Heart left ventricle (tissue), 16 donors: ENCODE measurements around the gene CNTNAP5. TPM values are rescaled to one million over a fixed set of nuclear protein-coding genes. Genes with fewer than 3 reads are reported as not detected.

ENCODE experiments used
- ATAC-seq, 4 donors: fragments of 200-7000 bp; cut with Tn5 transposase; one replicate each; pipeline ENCODE4 v1.9.1; 2020 to 2022; ENCODE audit warnings: moderate library complexity in 4 of 4, mild to moderate bottlenecking in 3 of 4, moderate number of reproducible peaks in 1 of 4
- DNase-seq, 5 donors: peaks; one replicate each; pipeline ENCODE4 v3.0.0-alpha.2; 2020
- H3K27ac ChIP-seq, 12 donors: fragments of 200-600 bp; sonication (generic) in 4 of 12; one replicate each; pipeline versions ENCODE4 v1.5.0 to v1.8.0; 2016 to 2022; ENCODE audit warnings: mild to moderate bottlenecking in 2 of 12
- H3K27me3 ChIP-seq, 9 donors: fragments of 200-600 bp; sonication (generic) in 2 of 9; one replicate each; pipeline versions ENCODE4 v1.5.1 to v1.8.0; 2016 to 2022; ENCODE audit warnings: mild to moderate bottlenecking in 3 of 9
- H3K36me3 ChIP-seq, 9 donors: fragments of 200-600 bp; sonication (generic) in 2 of 9; one replicate each; pipeline versions ENCODE4 v1.5.0 to v1.8.0; 2018 to 2022; ENCODE audit warnings: mild to moderate bottlenecking in 2 of 9
- H3K4me1 ChIP-seq, 12 donors: fragments of 200-600 bp; sonication (generic) in 4 of 12; one replicate each; pipeline versions ENCODE4 v1.5.0 to v1.8.0; 2016 to 2022; ENCODE audit warnings: mild to moderate bottlenecking in 3 of 12
- H3K4me3 ChIP-seq, 12 donors: fragments of 200-600 bp; sonication (generic) in 4 of 12; one replicate each; pipeline versions ENCODE4 v1.5.0 to v1.8.0; 2017 to 2022; ENCODE audit warnings: mild to moderate bottlenecking in 9 of 12, moderate library complexity in 4 of 12
- H3K9me3 ChIP-seq, 12 donors: fragments of 200-600 bp; sonication (generic) in 4 of 12; one replicate each; pipeline versions ENCODE4 v1.5.0 to v1.8.0; 2016 to 2022; ENCODE audit warnings: mild to moderate bottlenecking in 1 of 12
- CTCF ChIP-seq, 12 donors: fragments of 200-600 bp; sonication (generic) in 4 of 12; IDR thresholded peaks; one replicate each; pipeline versions ENCODE4 v1.5.0 to v1.8.0; 2018 to 2022; ENCODE audit warnings: antibody characterized with exemption in 12 of 12, mild to moderate bottlenecking in 5 of 12
- POLR2A ChIP-seq, 2 donors: fragments of 450-650 bp; IDR thresholded peaks; one replicate each; pipeline ENCODE4 v1.6.1; 2017; ENCODE audit warnings: antibody characterized with exemption in 2 of 2, mild to moderate bottlenecking in 2 of 2, moderate library complexity in 2 of 2
- WGBS, 4 donors: extraction: QIAGEN DNeasy Blood & Tissue Kit in 2 of 4; methylation state at CpG; one replicate each; pipeline versions ENCODE4 v1.1.5 to v1.1.7; 2013 to 2018; 5-methylcytosine and 5-hydroxymethylcytosine counted together
- intact Hi-C, 10 donors: fragments of 100-400 bp; cut with DNase I; formaldehyde crosslinking; loops; one replicate each; pipeline versions ENCODE4 v1.11.1 to v1.14.2; 2022
- polyA plus RNA-seq, 2 donors: library from polyadenylated mRNA; stranded (reverse); fragments of 200-250 nt; gene quantifications; one replicate each; pipeline ENCODE4 v1.2.3, GENCODE V29; 2013
- total RNA-seq, 9 donors: library from RNA; depleted of rRNA in 2 of 9; stranded (reverse); fragments of >200 nt in 2 of 9; fragmentation: NEBNext Ultra II Directional in 3 of 9; extraction: Animal tissue kit (Norgen Biotek cat#: 25700) in 3 of 9; gene quantifications; one replicate each; pipeline versions ENCODE4 v1.1.0 to v1.2.4, GENCODE V29; 2016 to 2023
- donor health status: ischemic (EF 13 %, LVEDD 7.1; RV severe dilation, severe dysfunction).
- donor health status: healthy with polysubstance abuse.
- donor health status: DM: no; HTN: yes; CAD: no.
- donor health status: DM: no; HTN: no; CAD: no.
- donor health status: ischemic (EF 25% LVEDD 6.9; RV normal size, moderate dysfunction).
- donor health status: ischemic (EF 25% LVEDD 5.7; RV mildly dilated, moderate dysfunction).
- donor health status: healthy.
- donor health status: DM: yes; HTN: yes; CAD: no.
- donor health status: ischemic (EF 35%, LVEDD 5.7; RV mildly dilated, moderate dysfunction).
- donor health status: nonischemic (EF 11% LVEDD 7.7; RV severe dilation, severe dysfunction).
- donor health status: DM: yes; HTN: yes; CAD: no.
- donor health status: PGD.
- donor health status: ischemic (EF 29% LVEDD 5.4; RV normal size, mild dysfunction).
- donor health status: nonischemic (EF 23%, LVEDD 6.1; RV moderate dilation, normal function).

CNTNAP5 gene
- total and polyA plus RNA-seq, 11 donors, result not detected

- no peak for ATAC-seq
- intact Hi-C loops, result no loop called here
Observed at GRCh38 chr2:124753842-124754241, 728.8 kb downstream of the CNTNAP5 start.

GRCh38 chr2:124755386-124755785 is 730.3 kb downstream of the CNTNAP5 start:
- Histone ChIP-seq H3K27me3 (no peaks in the 10 kb centered on the region), H3K27ac (no peak overlapping the region), H3K36me3 (no peaks in the 10 kb centered on the region), H3K9me3 (no peaks in the 10 kb centered on the region), H3K4me3 (no peak overlapping the region), H3K4me1 (no peaks in the 10 kb centered on the region)
- no peak for TF ChIP-seq POLR2A (IDR thresholded peaks at IDR 0.05)
- no peak for TF ChIP-seq CTCF (IDR thresholded peaks at IDR 0.05)
- intact Hi-C loops, result no loop called here
- DNase-seq, result no peak
- ATAC-seq, result no peak
- WGBS, 4 donors, result 56 to 69% (median 60%) methylated on average over 1 of the region's 1 CpG

More at GRCh38 chr2:124753842-124754241, 728.8 kb downstream of the CNTNAP5 start:
- no peaks in the 10 kb centered on the region for H3K36me3 ChIP-seq
- DNase-seq, result no peak
- no peaks in the 10 kb centered on the region for H3K9me3 ChIP-seq
- no peaks in the 10 kb centered on the region for H3K4me1 ChIP-seq
- TF ChIP-seq CTCF (IDR thresholded peaks at IDR 0.05) (no peak), POLR2A (IDR thresholded peaks at IDR 0.05) (no peak)
- peaks cover 0 to 3% (median 0%) of the 10 kb centered on the region in 9 donors for H3K27me3 ChIP-seq
- H3K4me3 ChIP-seq, result no peak overlapping the region
- H3K27ac ChIP-seq, result no peak overlapping the region
- WGBS, 4 donors, result 77 to 84% (median 78%) methylated on average over 3 of the region's 3 CpGs

GRCh38 chr2:124756048-124756447 is 731.0 kb downstream of the CNTNAP5 start:
- WGBS, 4 donors, result 78 to 89% (median 84%) methylated on average over 4 of the region's 4 CpGs
- Histone ChIP-seq H3K36me3 (no peaks in the 10 kb centered on the region), H3K27ac (no peak overlapping the region), H3K4me3 (no peak overlapping the region), H3K4me1 (no peaks in the 10 kb centered on the region), H3K27me3 (no peaks in the 10 kb centered on the region), H3K9me3 (no peaks in the 10 kb centered on the region)
- no peak for TF ChIP-seq POLR2A (IDR thresholded peaks at IDR 0.05)
- no peak for TF ChIP-seq CTCF (IDR thresholded peaks at IDR 0.05)
- intact Hi-C loops, result no loop called here
- no peak for ATAC-seq
- DNase-seq, result no peak

GRCh38 chr2:124762388-124762787 is 737.3 kb downstream of the CNTNAP5 start:
- 68 to 89% (median 78%) methylated on average over 1 of the region's 1 CpG for WGBS, 4 donors
- no peaks in the 10 kb centered on the region for H3K9me3 ChIP-seq
- H3K27ac ChIP-seq, result no peak overlapping the region
- no peaks in the 10 kb centered on the region for H3K36me3 ChIP-seq
- intact Hi-C loops, result no loop called here
- no peaks in the 10 kb centered on the region for H3K27me3 ChIP-seq
- DNase-seq (no peak), ATAC-seq (no peak)
- no peaks in the 10 kb centered on the region for H3K4me1 ChIP-seq
- TF ChIP-seq POLR2A (IDR thresholded peaks at IDR 0.05) (no peak), CTCF (IDR thresholded peaks at IDR 0.05) (no peak)
- H3K4me3 ChIP-seq, result no peak overlapping the region
